Activated naive CD4-positive, alpha-beta T cell treated with anti-CD3 and anti-CD28 coated beads for 36 hours (primary cell): ENCODE results near the gene KIF2A. TPM values are rescaled to one million over a fixed set of nuclear protein-coding genes. Genes with fewer than 3 reads are reported as not detected.
A peak's percentile ranks its signal among the peaks of the same experiment; 100 is the strongest.

Experiments used
- CTCF ChIA-PET: fragments of 350-600 bp; sonication (Branson Sonifier 250); formaldehyde crosslinking; loops from one replicate; lab custom pipeline; 2021; ENCODE audit warnings: antibody characterized with exemption; lab: Charles Lee
- DNase-seq: peaks from one replicate; pipeline ENCODE4 v3.0.0-alpha.2; 2020
- H3K27ac Mint-ChIP-seq: one replicate; pipeline ENCODE4 v1.8.0; 2021; ENCODE audit warnings: mild to moderate bottlenecking, mixed read lengths
- H3K27me3 Mint-ChIP-seq: one replicate; pipeline ENCODE4 v1.8.0; 2021; ENCODE audit warnings: low read depth, mixed read lengths
- H3K36me3 Mint-ChIP-seq: one replicate; pipeline ENCODE4 v1.8.0; 2021; ENCODE audit warnings: low read depth, mixed read lengths
- H3K4me1 Mint-ChIP-seq: one replicate; pipeline ENCODE4 v1.8.0; 2021; ENCODE audit warnings: low read depth, mixed read lengths
- H3K4me3 Mint-ChIP-seq: one replicate; pipeline ENCODE4 v1.8.0; 2021; ENCODE audit warnings: mild to moderate bottlenecking, moderate library complexity, mixed read lengths
- H3K9me3 Mint-ChIP-seq: one replicate; pipeline ENCODE4 v1.8.0; 2021; ENCODE audit warnings: mixed read lengths
- intact Hi-C: fragments of 100-400 bp; cut with micrococcal nuclease; formaldehyde crosslinking; loops from one replicate; pipeline ENCODE4 v1.15.1; 2023
- total RNA-seq, 2 experiments: library from RNA; stranded (reverse); gene quantifications; one replicate each; pipeline ENCODE4 v1.2.3, GENCODE V29; 2021

Gene KIF2A
- total RNA-seq, 2 experiments from 2014 or later = 101 to 117 TPM

DNA sequence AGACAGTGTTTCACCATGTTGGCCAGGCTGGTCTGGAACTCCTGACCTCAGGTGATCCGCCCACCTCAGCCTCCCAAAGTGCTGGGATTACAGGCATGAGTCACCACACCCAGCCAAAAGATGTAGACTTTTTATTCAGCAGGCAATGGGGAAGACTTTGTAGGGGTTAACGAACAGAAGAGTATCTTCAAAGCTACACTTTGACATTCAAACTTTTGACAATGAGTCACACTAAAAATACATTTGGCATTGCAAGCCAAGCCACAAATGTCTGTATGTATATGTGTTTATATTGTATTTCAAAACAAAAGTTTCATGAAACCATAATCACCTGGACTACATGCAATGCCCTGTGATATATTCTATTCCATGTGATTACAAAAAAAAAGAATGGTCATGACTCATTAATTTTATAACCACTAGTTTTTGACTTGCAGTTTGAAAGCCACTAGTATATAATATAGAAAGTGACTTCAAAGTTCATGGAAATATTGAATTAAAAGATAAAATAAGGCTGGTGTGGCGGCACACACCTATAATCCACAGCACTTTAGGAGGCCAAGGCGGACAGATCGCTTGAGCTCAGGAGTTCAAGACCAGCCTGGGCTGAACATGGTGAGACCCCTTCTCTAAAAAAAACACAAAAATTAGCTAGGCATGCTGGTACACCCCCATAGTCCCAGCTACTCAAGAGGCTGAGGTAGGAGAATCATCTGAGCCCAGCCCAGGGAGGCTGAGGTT lies 89.4 kb downstream of the KIF2A start:
- intact Hi-C loops = loop anchor here (1.0 kb wide), 2 partner anchors 8 to 17 kb away; partner anchors contain the start of genes DIMT1 and IPO11
- Mint-ChIP-seq H3K9me3 (no peaks in the 10 kb centered on the region), H3K4me1 (peaks cover 39% of the 10 kb centered on the region), H3K27me3 (no peaks in the 10 kb centered on the region), H3K4me3 (no peak overlapping the region), H3K36me3 (peaks cover 52% of the 10 kb centered on the region), H3K27ac (peak overlapping the region; percentile 72)
- DNase-seq = no peak
- CTCF ChIA-PET = interaction anchor here (0.6 to 1.8 kb wide), 4 partner anchors 13 to 172 kb away, joined by 3 to 9 read pairs (median 4); no protein-coding TSS in a partner anchor

GRCh38 chr5:62403411-62404250 lies 97.6 kb downstream of the KIF2A start, which contains the start of gene DIMT1:
TSS of gene DIMT1 (minus strand) at chr5:62403905. CDS start at chr5:62403772, 133 bp downstream.
- CTCF ChIA-PET = interaction anchor here (0.7 to 3.7 kb wide), 4 partner anchors 10 to 179 kb away, joined by 3 to 27 read pairs (median 4); no protein-coding TSS in a partner anchor
- intact Hi-C loops = loop anchor here (1.0 to 5.0 kb wide), 6 partner anchors 8 to 1458 kb away; partner anchors contain the start of genes ERCC8, IPO11, KIF2A and LRRC70
- no peaks in the 10 kb centered on the region for H3K27me3 Mint-ChIP-seq
- peaks cover 19% of the 10 kb centered on the region for H3K4me1 Mint-ChIP-seq
- peaks cover 21% of the 10 kb centered on the region for H3K36me3 Mint-ChIP-seq
- no peaks in the 10 kb centered on the region for H3K9me3 Mint-ChIP-seq
- peak; percentile 97 for DNase-seq
- peak within 1 kb of the TSS; percentile 98 for H3K4me3 Mint-ChIP-seq
- H3K27ac Mint-ChIP-seq = peak within 1 kb of the TSS; percentile 90

GRCh38 chr5:62412549-62413329 lies 106.7 kb downstream of the KIF2A start, which contains the start of gene IPO11:
TSS of gene IPO11 (plus strand) at chr5:62412763. CDS start at chr5:62437280, 24,517 bp downstream.
- H3K27ac Mint-ChIP-seq = peak within 1 kb of the TSS; percentile 86
- peaks cover 26% of the 10 kb centered on the region for H3K4me1 Mint-ChIP-seq
- no peaks in the 10 kb centered on the region for H3K9me3 Mint-ChIP-seq
- CTCF ChIA-PET = interaction anchor here (1.3 to 1.7 kb wide), 3 partner anchors 9 to 188 kb away, joined by 3 to 6 read pairs (median 5); partner anchors contain the start of gene DIMT1
- no peaks in the 10 kb centered on the region for H3K27me3 Mint-ChIP-seq
- DNase-seq = peak; percentile 99
- H3K4me3 Mint-ChIP-seq = peak within 1 kb of the TSS; percentile 88
- intact Hi-C loops = loop anchor here (1.0 kb wide), 4 partner anchors 8 to 1080 kb away; partner anchors contain the start of genes KIF2A and ZSWIM6
- H3K36me3 Mint-ChIP-seq = peaks cover 5% of the 10 kb centered on the region

DNA sequence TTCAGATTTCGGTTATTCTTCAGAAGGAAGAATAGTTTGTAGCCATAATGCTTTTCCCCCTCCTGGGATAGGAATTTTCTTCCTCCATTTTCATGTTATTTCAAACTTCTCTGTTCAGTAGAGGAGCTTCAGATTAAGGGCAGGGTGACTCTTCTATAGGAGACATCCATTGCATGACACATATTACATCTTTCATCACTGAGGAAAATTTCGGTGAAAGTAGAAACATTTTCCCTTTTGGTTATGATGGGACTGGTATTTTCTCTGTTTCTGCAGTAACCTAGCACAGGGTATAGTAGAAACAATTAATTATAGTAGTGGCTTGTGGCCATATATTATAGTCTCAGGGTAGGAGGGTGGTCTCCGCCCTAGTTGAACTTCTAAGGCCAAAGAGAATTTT lies 107.7 kb downstream of the KIF2A start:
- Mint-ChIP-seq H3K27ac (no peak overlapping the region), H3K4me3 (peak overlapping the region; percentile 88), H3K27me3 (no peaks in the 10 kb centered on the region), H3K4me1 (peaks cover 26% of the 10 kb centered on the region), H3K36me3 (peaks cover 8% of the 10 kb centered on the region), H3K9me3 (no peaks in the 10 kb centered on the region)
- CTCF ChIA-PET = interaction anchor here (1.4 to 1.7 kb wide), 2 partner anchors 9 to 11 kb away, joined by 3 to 6 read pairs; partner anchors contain the start of gene DIMT1
- intact Hi-C loops = no loop called here
- no peak for DNase-seq

GRCh38 chr5:62418462-62419076 lies 112.6 kb downstream of the KIF2A start:
- intact Hi-C loops = no loop called here
- CTCF ChIA-PET = interaction anchor here (0.5 kb wide), 1 partner anchor 49 kb away, joined by 3 read pairs; no protein-coding TSS in a partner anchor

DNA sequence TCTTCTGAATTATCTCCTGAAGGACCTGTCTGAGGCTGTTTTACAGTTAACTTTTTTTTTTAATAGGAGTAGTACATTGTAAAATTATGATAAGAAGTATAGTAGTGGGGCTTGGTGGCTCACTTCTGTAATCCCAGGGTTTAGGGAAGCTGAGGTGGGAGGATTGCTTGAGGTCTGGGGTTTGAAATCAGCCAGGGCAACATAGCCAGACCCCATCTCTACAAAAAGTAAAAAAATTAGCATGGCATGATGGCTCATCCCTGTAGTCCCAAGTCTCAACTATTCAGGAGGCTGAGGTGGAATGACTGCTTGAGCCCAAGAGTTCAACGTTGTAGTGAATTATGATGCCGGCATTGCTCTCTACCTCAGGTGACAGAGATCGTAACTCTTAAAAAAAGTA lies 113.6 kb downstream of the KIF2A start:
- intact Hi-C loops = no loop called here
- no peak overlapping the region for H3K4me3 Mint-ChIP-seq

More at GRCh38 chr5:62418462-62419076, 112.6 kb downstream of the KIF2A start:
- H3K4me3 Mint-ChIP-seq = no peak overlapping the region
- H3K27me3 Mint-ChIP-seq = no peaks in the 10 kb centered on the region
- H3K4me1 Mint-ChIP-seq = peaks cover 35% of the 10 kb centered on the region
- no peak overlapping the region for H3K27ac Mint-ChIP-seq
- H3K36me3 Mint-ChIP-seq = peaks cover 13% of the 10 kb centered on the region
- DNase-seq = no peak
- H3K9me3 Mint-ChIP-seq = no peaks in the 10 kb centered on the region

GRCh38 chr5:62421414-62421813 lies 115.4 kb downstream of the KIF2A start:
- CTCF ChIA-PET = interaction anchor here (0.6 kb wide), 1 partner anchor 31 kb away, joined by 3 read pairs; no protein-coding TSS in a partner anchor
- peaks cover 15% of the 10 kb centered on the region for H3K36me3 Mint-ChIP-seq

More for the DNA sequence above, 113.6 kb downstream of the KIF2A start:
- Mint-ChIP-seq H3K4me1 (peaks cover 27% of the 10 kb centered on the region), H3K27ac (no peak overlapping the region), H3K27me3 (no peaks in the 10 kb centered on the region), H3K36me3 (peaks cover 16% of the 10 kb centered on the region), H3K9me3 (no peaks in the 10 kb centered on the region)
- CTCF ChIA-PET = no interaction called here
- no peak for DNase-seq

DNA sequence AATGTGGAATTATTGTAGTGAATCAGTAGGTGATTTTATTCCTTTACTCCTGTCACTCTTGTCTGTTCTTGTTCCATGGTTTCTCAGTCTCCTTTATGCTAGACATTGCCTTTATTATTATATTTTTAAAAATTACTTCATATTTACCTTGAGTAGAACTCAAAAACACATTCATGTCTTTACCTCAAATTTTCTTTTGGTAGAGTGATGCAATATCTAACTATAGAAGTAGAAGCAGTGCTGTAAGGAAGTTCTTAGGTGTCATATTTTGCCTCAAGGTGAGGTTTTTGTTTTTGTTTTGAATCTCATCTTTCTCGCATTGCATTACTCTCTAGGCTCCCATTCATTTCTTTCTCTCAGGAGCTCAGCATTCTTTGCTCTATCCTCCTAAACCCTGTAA lies 118.8 kb downstream of the KIF2A start:
- Mint-ChIP-seq H3K36me3 (peaks cover 6% of the 10 kb centered on the region), H3K9me3 (no peaks in the 10 kb centered on the region), H3K4me3 (no peak overlapping the region), H3K4me1 (peaks cover 21% of the 10 kb centered on the region), H3K27me3 (no peaks in the 10 kb centered on the region), H3K27ac (no peak overlapping the region)
- CTCF ChIA-PET = interaction anchor here (1.3 kb wide), 1 partner anchor 11 kb away, joined by 3 read pairs; no protein-coding TSS in a partner anchor
- intact Hi-C loops = no loop called here
- DNase-seq = no peak

More at GRCh38 chr5:62421414-62421813, 115.4 kb downstream of the KIF2A start:
- H3K27ac Mint-ChIP-seq = no peak overlapping the region
- H3K4me3 Mint-ChIP-seq = no peak overlapping the region
- peaks cover 23% of the 10 kb centered on the region for H3K4me1 Mint-ChIP-seq
- no peak for DNase-seq
- intact Hi-C loops = no loop called here
- H3K9me3 Mint-ChIP-seq = no peaks in the 10 kb centered on the region
- no peaks in the 10 kb centered on the region for H3K27me3 Mint-ChIP-seq

- no peak overlapping the region for H3K4me3 Mint-ChIP-seq
- CTCF ChIA-PET = interaction anchor here (0.6 to 2.5 kb wide), 4 partner anchors 12 to 347 kb away, joined by 3 to 14 read pairs (median 5); no protein-coding TSS in a partner anchor
- H3K4me1 Mint-ChIP-seq = peaks cover 24% of the 10 kb centered on the region
- H3K27ac Mint-ChIP-seq = no peak overlapping the region
- peaks cover 2% of the 10 kb centered on the region for H3K36me3 Mint-ChIP-seq
- H3K27me3 Mint-ChIP-seq = no peaks in the 10 kb centered on the region
- intact Hi-C loops = no loop called here
- no peaks in the 10 kb centered on the region for H3K9me3 Mint-ChIP-seq
- DNase-seq = no peak
Measured at GRCh38 chr5:62431735-62432620, 126.0 kb downstream of the KIF2A start.

DNA sequence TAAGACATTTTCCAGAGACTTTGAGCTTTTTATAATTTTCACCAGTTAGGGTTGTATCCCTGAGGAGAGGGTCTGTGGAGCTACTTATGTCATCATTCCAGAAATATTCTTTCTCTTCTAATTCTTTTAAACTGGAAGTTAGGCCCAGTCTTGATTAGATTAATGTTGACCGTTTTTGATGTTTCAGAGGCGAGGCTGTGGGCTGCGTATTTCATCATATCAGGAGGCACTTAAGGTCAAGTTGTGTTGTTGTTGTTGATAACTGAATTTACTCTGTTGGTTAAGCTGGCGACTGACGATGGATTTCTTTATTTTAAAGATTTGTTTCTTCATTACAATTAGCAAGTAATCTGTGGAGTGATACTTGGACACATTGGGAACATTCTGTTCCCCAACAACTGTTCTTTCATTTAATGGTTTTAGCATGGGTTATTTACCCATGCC lies 126.6 kb downstream of the KIF2A start:
- H3K4me1 Mint-ChIP-seq = peaks cover 24% of the 10 kb centered on the region
- no peak overlapping the region for H3K4me3 Mint-ChIP-seq
- no peaks in the 10 kb centered on the region for H3K27me3 Mint-ChIP-seq
- intact Hi-C loops = no loop called here
- DNase-seq = no peak
- H3K27ac Mint-ChIP-seq = no peak overlapping the region
- CTCF ChIA-PET = interaction anchor here (0.9 to 2.5 kb wide), 3 partner anchors 17 to 346 kb away, joined by 3 to 14 read pairs (median 7); no protein-coding TSS in a partner anchor
- peaks cover 2% of the 10 kb centered on the region for H3K36me3 Mint-ChIP-seq
- H3K9me3 Mint-ChIP-seq = no peaks in the 10 kb centered on the region
